Activated CD8-positive, alpha-beta T cell treated with anti-CD3 and anti-CD28 coated beads, Interleukin-2, amount 10 ng/mL, durations not matched to agents 7 days and 5 days (primary cell): ENCODE measurements around the gene HMGB2. TPM values are rescaled to one million over a fixed set of nuclear protein-coding genes. Genes with fewer than 3 reads are reported as not detected.
A peak's percentile ranks its signal among the peaks of the same experiment; 100 is the strongest.

Source experiments
- ATAC-seq: fragments of 150-1000 bp; cut with Tn5 transposase; one replicate; pipeline ENCODE4 v1.10.0; 2021; ENCODE audit warnings: moderate library complexity
- CTCF ChIA-PET: fragments of 350-600 bp; sonication (Branson Sonifier 250); formaldehyde crosslinking; loops from one replicate; lab custom pipeline; 2021; ENCODE audit warnings: antibody characterized with exemption; lab: Charles Lee
- POLR2A ChIA-PET: fragments of 350-600 bp; sonication (Branson Sonifier 250); formaldehyde crosslinking; loops from one replicate; lab custom pipeline; 2021; ENCODE audit warnings: antibody characterized with exemption; lab: Charles Lee
- DNase-seq: peaks from one replicate; pipeline ENCODE4 v3.0.0-alpha.2; 2020
- H3K27ac Mint-ChIP-seq: one replicate; pipeline ENCODE4 v1.8.0; 2021; ENCODE audit warnings: mild to moderate bottlenecking, mixed read lengths
- H3K27me3 Mint-ChIP-seq: one replicate; pipeline ENCODE4 v1.8.0; 2021; ENCODE audit warnings: low read depth, mixed read lengths
- H3K36me3 Mint-ChIP-seq: one replicate; pipeline ENCODE4 v1.8.0; 2021; ENCODE audit warnings: low read depth, mixed read lengths
- H3K4me1 Mint-ChIP-seq: one replicate; pipeline ENCODE4 v1.8.0; 2021; ENCODE audit warnings: low read depth, mixed read lengths
- H3K4me3 Mint-ChIP-seq: one replicate; pipeline ENCODE4 v1.8.0; 2021; ENCODE audit warnings: mild to moderate bottlenecking, mixed read lengths
- H3K9me3 Mint-ChIP-seq: one replicate; pipeline ENCODE4 v1.8.0; 2022; ENCODE audit warnings: mixed read lengths; ENCODE audit not compliant: insufficient read depth
- total RNA-seq, 2 experiments: library from RNA; stranded (reverse); gene quantifications; one replicate each; pipeline ENCODE4 v1.2.3, GENCODE V29; 2021

The HMGB2 gene
- 100 to 1,000 TPM; 861 to 891 TPM for total RNA-seq

DNA sequence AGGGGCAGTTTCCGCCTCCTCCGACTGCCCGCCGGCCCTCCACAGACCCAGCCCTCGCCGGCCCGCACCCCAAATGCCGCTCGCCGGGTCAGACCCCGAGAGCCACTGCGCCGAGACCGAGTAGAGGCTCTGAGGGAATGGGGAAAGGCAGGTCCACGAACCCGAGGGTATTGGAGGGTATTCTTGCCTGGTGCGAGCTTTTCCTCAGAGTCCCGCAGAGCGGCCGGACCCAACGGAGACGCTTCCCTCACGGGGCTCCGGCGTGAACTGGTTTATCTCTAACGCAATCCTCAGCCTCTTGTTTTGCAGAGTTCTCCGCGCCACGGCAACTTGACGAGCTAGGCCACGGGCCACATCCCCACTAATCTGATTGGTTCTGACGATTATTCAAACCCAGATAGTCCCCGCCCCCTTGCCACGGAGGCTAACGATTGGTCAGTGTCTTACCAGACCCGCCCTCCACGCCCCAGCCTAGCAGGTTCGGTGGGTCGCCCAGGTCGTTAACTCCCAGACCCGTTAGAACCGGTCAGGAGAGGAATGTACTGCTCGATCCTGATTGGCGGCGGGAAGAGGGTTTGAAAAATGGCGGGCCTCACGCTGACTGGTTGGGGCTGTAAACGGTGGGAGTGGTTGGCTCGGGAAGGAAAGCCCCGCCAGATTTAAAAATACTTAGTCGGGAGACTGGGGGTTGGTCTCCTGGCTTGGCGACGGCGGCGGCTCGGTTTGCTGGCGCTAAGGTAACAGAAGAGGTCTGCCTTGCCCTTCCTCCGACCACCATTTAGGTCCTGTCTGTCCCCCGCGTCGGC is at the start of gene HMGB2:
Gene HMGB2, minus strand, starts transcription at position 274 of the 806 bp plus-strand sequence. CDS start 709 bp downstream, outside the sequence.
- Mint-ChIP-seq H3K27ac (peak within 1 kb of the TSS; percentile 98), H3K4me3 (peak within 1 kb of the TSS; percentile 97), H3K27me3 (no peaks in the 10 kb centered on the region), H3K9me3 (no peaks in the 10 kb centered on the region), H3K36me3 (peaks cover 43% of the 10 kb centered on the region), H3K4me1 (peaks cover 38% of the 10 kb centered on the region)
- ATAC-seq, result peak; percentile 95
- CTCF ChIA-PET, result interaction anchor here (0.6 to 6.0 kb wide), 10 partner anchors 13 to 86 kb away, joined by 3 to 48 read pairs (median 6); partner anchors contain the start of gene SAP30
- POLR2A ChIA-PET, result interaction anchor here (0.6 to 8.4 kb wide), 18 partner anchors 9 to 1166 kb away, joined by 3 to 329 read pairs (median 6); partner anchors contain the start of genes GALNT7 and SAP30
- DNase-seq, result peak; percentile 100

DNA sequence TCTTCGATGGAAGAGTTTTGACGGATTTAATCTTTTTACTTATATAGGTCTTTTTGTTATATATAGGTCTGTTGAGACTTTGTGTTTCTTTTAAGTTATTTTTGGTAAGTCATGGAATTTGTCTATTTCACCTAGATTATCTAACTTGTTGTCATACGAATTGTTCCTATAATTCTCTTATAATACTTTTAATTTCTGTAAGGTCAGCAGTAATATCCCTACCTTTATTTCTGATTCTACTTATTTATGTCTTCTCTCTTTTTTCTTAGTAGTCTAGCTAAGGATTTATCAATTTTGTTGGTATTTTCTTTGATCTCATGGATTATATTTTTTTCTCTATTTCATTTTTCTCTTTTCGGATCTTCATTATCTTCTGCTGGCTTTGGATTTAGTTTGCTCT is 48.2 kb upstream of the HMGB2 start:
- CTCF ChIA-PET, result no interaction called here

DNA sequence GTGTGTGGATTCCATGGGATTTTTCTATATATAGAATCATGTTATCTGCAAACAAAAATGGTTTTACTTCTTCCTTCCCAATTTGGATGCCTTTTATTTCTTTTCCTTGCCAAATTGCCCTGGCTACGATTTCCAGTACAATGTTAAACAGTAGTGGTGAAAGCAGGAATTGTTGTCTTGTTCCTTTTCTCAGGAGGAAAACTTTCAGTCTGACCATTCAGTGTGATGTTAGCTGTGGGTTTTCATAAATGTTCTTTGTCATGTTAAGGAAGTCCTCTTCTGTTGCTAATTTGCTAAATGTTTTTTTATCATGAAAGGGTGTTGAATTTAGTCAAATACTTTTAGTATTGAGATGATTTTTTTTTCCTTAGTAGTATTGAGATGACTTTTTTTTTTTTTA is 47.5 kb upstream of the HMGB2 start:
- CTCF ChIA-PET, result no interaction called here
- Mint-ChIP-seq H3K36me3 (peaks cover 2% of the 10 kb centered on the region), H3K4me3 (no peak overlapping the region), H3K27ac (no peak overlapping the region), H3K9me3 (no peaks in the 10 kb centered on the region), H3K27me3 (peaks cover 12% of the 10 kb centered on the region), H3K4me1 (no peaks in the 10 kb centered on the region)
- no peak for DNase-seq
- POLR2A ChIA-PET, result interaction anchor here (1.0 kb wide), 1 partner anchor 47 kb away, joined by 3 read pairs; the partner anchor contains the start of gene HMGB2
- ATAC-seq, result no peak

More for the DNA sequence above, 48.2 kb upstream of the HMGB2 start:
- Mint-ChIP-seq H3K4me1 (no peaks in the 10 kb centered on the region), H3K9me3 (no peaks in the 10 kb centered on the region), H3K27me3 (peaks cover 12% of the 10 kb centered on the region), H3K27ac (no peak overlapping the region), H3K36me3 (peaks cover 2% of the 10 kb centered on the region), H3K4me3 (no peak overlapping the region)
- POLR2A ChIA-PET, result no interaction called here
- ATAC-seq (no peak), DNase-seq (no peak)

DNA sequence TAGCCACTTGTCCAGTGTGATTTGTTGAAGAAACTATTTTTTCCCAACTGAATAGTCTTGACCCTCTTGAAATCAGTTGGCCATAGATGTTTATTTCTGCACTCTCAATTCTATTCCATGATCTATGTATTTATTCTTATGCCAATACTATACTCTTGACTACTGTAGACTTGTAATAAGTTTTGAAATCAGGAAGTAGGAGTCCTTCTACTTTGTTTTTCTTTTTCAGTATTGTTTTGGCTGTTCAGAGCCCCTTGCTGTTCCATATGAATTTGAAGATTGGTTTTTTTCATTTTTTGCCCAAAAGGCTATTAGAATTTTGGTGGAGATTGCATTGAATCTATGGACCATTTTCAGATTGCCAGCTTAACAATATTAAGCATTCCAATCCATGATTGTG is 46.8 kb upstream of the HMGB2 start:
- Mint-ChIP-seq H3K36me3 (peaks cover 4% of the 10 kb centered on the region), H3K27me3 (peaks cover 12% of the 10 kb centered on the region), H3K9me3 (no peaks in the 10 kb centered on the region), H3K27ac (no peak overlapping the region), H3K4me1 (no peaks in the 10 kb centered on the region), H3K4me3 (no peak overlapping the region)
- ATAC-seq (no peak), DNase-seq (no peak)
- CTCF ChIA-PET, result no interaction called here
- POLR2A ChIA-PET, result interaction anchor here (1.0 kb wide), 1 partner anchor 47 kb away, joined by 3 read pairs; the partner anchor contains the start of gene HMGB2

DNA sequence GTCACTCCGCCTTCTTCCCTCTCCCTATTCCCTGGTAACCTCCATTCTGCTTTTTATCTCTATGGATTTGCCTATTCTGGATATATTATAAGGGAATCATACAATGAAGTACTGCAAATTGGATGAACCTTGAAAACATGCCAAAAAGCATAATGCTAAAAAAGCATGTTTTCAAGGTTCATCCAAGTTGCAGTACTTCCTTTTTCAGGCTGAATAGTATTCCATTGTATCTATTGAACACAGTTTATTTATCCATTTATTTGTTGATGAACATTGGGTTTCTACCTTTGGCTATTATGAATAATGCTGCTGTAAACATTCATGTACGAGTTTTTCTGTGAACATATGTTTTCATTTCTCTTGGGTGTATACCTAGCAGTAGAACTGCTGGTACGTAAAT is 45.8 kb upstream of the HMGB2 start:
- ATAC-seq (no peak), DNase-seq (no peak)
- Mint-ChIP-seq H3K27ac (no peak overlapping the region), H3K4me3 (no peak overlapping the region), H3K9me3 (no peaks in the 10 kb centered on the region), H3K27me3 (peaks cover 12% of the 10 kb centered on the region), H3K36me3 (peaks cover 6% of the 10 kb centered on the region), H3K4me1 (no peaks in the 10 kb centered on the region)
- ChIA-PET POLR2A (interaction anchor here (0.6 kb wide), 1 partner anchor 19 kb away, joined by 4 read pairs; no protein-coding TSS in a partner anchor), CTCF (no interaction called here)

DNA sequence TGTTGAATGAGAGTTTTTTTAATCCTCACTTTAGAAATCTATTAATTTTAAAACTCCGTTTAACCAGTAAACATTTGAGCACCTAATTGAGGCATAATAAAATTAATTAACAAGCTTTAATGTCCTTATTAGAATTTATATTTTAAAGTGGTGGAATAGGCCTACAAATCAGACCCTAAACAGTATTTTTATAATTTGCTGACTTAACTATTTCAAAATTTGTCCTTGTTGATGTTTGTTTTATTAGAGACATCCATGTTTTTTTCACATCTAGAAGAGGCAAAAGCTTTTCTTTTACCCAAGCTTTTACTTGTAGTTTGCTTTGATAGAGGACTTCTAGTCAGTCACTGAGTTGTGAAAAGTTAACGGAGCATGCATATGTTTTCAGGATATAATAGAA is 40.4 kb upstream of the HMGB2 start:
- Mint-ChIP-seq H3K4me3 (no peak overlapping the region), H3K36me3 (peaks cover 18% of the 10 kb centered on the region), H3K9me3 (no peaks in the 10 kb centered on the region), H3K4me1 (peaks cover 9% of the 10 kb centered on the region), H3K27ac (no peak overlapping the region), H3K27me3 (no peaks in the 10 kb centered on the region)
- CTCF ChIA-PET, result interaction anchor here (1.0 to 1.5 kb wide), 4 partner anchors 10 to 73 kb away, joined by 3 to 4 read pairs (median 4); no protein-coding TSS in a partner anchor
- ATAC-seq (no peak), DNase-seq (no peak)
- POLR2A ChIA-PET, result interaction anchor here (9.4 kb wide), 1 partner anchor 41 kb away, joined by 329 read pairs; the partner anchor contains the start of gene HMGB2

DNA sequence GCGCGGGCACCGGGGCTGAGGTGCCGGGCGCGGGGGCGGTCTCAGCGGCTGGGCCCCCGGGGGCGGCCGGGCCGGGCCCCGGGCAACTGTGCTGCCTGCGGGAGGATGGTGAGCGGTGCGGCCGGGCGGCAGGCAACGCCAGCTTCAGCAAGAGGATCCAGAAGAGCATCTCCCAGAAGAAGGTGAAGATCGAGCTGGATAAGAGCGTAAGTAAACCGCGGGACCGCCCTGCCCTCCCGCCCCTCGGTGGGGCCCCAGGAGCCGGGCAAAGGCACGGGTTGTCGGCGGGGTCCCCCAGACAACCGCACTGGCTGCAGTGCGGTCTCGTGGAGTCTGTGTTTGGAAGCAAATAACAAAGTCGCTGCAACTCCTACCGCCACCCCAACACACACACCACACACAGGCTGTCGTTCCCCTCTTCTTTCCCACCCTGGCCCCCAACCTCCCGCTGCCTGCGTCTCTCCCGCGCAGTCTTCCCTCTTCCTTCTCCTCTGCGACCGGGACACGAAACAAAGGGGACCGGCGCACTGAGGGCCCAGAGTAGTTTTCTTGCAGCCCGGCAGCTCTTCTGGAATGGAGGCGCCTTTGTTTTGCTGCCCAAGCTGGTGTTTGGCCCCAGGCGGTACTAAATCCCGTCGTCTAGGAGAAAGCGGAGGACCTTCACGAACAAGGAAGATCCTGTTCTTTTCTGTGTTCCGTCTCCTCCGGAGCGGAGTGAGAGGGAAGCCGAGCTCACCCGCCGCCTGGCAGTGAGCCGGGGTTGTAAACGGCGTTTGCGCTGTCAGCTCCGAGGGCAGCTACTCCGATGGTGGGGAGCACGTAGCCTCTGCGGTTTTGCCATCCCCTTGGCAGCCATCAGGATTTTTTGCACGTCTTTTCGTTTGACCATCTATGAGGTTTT is 37.4 kb upstream of the HMGB2 start:
- Mint-ChIP-seq H3K4me1 (peaks cover 26% of the 10 kb centered on the region), H3K27ac (peak overlapping the region; percentile 76), H3K36me3 (peaks cover 22% of the 10 kb centered on the region), H3K27me3 (no peaks in the 10 kb centered on the region), H3K9me3 (no peaks in the 10 kb centered on the region), H3K4me3 (peak overlapping the region; percentile 100)
- peak; percentile 27 for ATAC-seq
- ChIA-PET POLR2A (interaction anchor here (1.0 to 9.4 kb wide), 3 partner anchors 13 to 41 kb away, joined by 3 to 329 read pairs (median 10); partner anchors contain the start of gene HMGB2), CTCF (interaction anchor here (0.8 to 5.8 kb wide), 12 partner anchors 10 to 123 kb away, joined by 3 to 48 read pairs (median 4); partner anchors contain the start of gene HMGB2)
- DNase-seq, result peak; percentile 59

DNA sequence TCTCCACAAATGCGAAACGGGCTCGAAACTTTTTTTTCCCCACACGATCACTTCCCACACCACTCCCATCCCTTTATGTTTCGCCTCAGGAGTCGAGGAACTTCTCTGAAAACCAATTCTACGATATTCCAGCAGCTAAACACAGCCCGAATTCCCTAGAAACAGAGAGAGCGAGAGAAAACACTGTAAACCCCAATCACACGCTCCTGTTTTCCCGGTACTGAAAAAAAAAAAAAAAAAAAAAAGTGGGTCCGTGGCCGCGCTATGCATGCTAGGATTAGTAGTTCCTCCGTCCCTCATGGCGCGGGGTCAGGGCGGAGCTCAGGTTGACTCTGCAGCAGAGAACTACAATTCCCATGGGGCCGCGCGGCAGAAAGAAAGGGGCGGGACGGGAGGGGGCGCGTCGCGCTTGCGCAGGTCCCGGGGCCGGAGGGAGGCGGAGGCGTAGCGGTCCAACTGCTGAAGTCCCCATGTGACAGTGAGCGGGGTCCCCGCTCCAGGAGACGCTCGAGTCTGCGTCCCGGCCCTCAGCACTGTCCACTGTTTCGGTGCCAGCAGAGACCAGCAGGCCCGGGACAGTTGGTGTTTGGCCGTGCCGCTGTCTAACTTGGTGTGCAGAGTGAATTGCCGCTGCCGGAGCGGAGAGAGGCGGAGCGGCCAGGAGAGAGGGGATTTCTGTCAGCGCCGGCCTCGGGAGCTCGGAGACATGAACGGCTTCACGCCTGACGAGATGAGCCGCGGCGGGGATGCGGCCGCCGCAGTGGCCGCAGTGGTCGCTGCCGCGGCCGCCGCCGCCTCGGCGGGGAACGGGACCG is 36.5 kb upstream of the HMGB2 start, which contains the start of gene SAP30:
Gene SAP30, plus strand, starts transcription at position 478 of the 815 bp plus-strand sequence. Its CDS starts 229 bp downstream, at position 707.
- Mint-ChIP-seq H3K9me3 (no peaks in the 10 kb centered on the region), H3K27ac (peak within 1 kb of the TSS; percentile 96), H3K4me3 (peak within 1 kb of the TSS; percentile 100), H3K4me1 (peaks cover 33% of the 10 kb centered on the region), H3K27me3 (no peaks in the 10 kb centered on the region), H3K36me3 (peaks cover 21% of the 10 kb centered on the region)
- ATAC-seq (peak; percentile 82), DNase-seq (peak; percentile 98)
- ChIA-PET CTCF (interaction anchor here (1.3 to 5.8 kb wide), 8 partner anchors 26 to 124 kb away, joined by 3 to 48 read pairs (median 8); partner anchors contain the start of gene HMGB2), POLR2A (interaction anchor here (0.9 to 9.4 kb wide), 4 partner anchors 14 to 42 kb away, joined by 3 to 329 read pairs (median 6); partner anchors contain the start of gene HMGB2)

DNA sequence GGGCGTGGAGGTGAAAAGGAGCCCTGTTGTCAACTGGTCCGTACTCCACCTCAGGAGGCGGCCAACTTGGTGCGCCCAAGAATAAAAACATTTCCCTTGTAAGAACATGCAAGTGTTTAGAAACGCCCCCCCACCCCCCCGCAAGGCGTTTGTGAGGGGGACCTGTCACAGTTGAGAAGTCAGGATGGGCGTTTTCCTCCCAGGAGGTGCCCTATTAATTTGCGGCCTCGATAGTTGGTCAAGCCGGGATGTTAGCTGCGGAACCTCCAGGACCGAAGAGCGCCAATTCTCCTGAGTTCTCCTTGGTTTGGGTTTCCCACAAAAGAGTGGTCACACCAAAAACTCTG is 35.9 kb upstream of the HMGB2 start:
- CTCF ChIA-PET, result interaction anchor here (1.3 to 5.8 kb wide), 6 partner anchors 8 to 69 kb away, joined by 3 to 48 read pairs (median 7); partner anchors contain the start of gene HMGB2
- Mint-ChIP-seq H3K9me3 (no peaks in the 10 kb centered on the region), H3K27me3 (no peaks in the 10 kb centered on the region), H3K4me1 (peaks cover 39% of the 10 kb centered on the region), H3K27ac (peak overlapping the region; percentile 96), H3K4me3 (peak overlapping the region; percentile 100), H3K36me3 (peaks cover 23% of the 10 kb centered on the region)
- POLR2A ChIA-PET, result interaction anchor here (0.9 to 9.4 kb wide), 5 partner anchors 23 to 201 kb away, joined by 3 to 329 read pairs (median 4); partner anchors contain the start of genes GALNT7 and HMGB2
- peak; percentile 74 for DNase-seq
- ATAC-seq, result peak; percentile 31

DNA sequence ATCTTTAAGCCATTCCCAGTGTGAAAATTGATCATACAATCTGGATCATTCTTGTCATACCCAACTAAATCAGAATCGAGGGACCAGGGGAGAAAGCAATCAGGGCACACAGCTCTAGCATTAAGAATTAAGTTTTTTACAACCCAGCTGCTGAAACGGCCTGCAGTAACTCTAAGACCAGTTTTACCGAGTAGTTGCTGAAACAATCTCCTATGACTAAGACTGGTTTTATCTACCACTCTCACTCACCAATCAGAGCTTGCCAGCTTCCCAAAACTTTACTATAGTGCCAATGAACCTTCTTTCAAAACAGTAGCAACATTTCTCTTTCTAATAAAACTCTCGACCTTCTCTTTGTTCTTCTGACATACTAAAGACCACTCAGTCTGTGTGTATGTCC is 33.8 kb upstream of the HMGB2 start:
- ATAC-seq, result no peak
- no peak for DNase-seq
- Mint-ChIP-seq H3K4me1 (peaks cover 34% of the 10 kb centered on the region), H3K27me3 (no peaks in the 10 kb centered on the region), H3K27ac (peak overlapping the region; percentile 20), H3K9me3 (no peaks in the 10 kb centered on the region), H3K4me3 (peak overlapping the region; percentile 100), H3K36me3 (peaks cover 16% of the 10 kb centered on the region)
- CTCF ChIA-PET, result interaction anchor here (1.1 to 5.8 kb wide), 5 partner anchors 20 to 354 kb away, joined by 3 to 48 read pairs (median 4); partner anchors contain the start of gene HMGB2
- POLR2A ChIA-PET, result interaction anchor here (0.5 to 9.4 kb wide), 2 partner anchors 34 to 128 kb away, joined by 4 to 329 read pairs; partner anchors contain the start of gene HMGB2
